ENCODE measurements around the gene ACTA1. TPM values are rescaled to one million over a fixed set of nuclear protein-coding genes. Genes with fewer than 3 reads are reported as not detected.

The ACTA1 gene
- total and polyA plus RNA-seq, 2 of the 8 experiments (the other 6 are each of a cell fraction or from before 2014, with no cell fraction given): 23.5 to 58.2 TPM

GRCh38 chr1:229456016-229456415 is 22.1 kb upstream of the ACTA1 start:
- WGBS, 2 experiments (ENCODE audit: extremely low coverage in 1 of 2, insufficient coverage in 1 of 2, insufficient read length in 1 of 2, insufficient replicate concordance in 2 of 2, low coverage in 1 of 2, low lambda C conversion rate in 2 of 2, missing lambda C conversion rate in 1 of 2): 86% methylated on average over 3 of the region's 3 CpGs; no CpG with 5 or more reads in 1 of the 2 experiments
- FAIRE-seq (no peak), DNase-seq (ENCODE audit: low read depth in 1 of 2, low spot score in 2 of 2) (no peak)
- Histone ChIP-seq H3K4me2 (ENCODE audit: insufficient read depth in 1 of 2, low read depth in 2 of 2, low read length in 2 of 2) (no peak overlapping the region), H2BK5ac (ENCODE audit: low read depth, low read length) (no peak overlapping the region), H4K8ac (ENCODE audit: extremely low read depth, insufficient read depth, low read length) (no peak overlapping the region), H3K4me1 (replicated peaks in 1 of 4; ENCODE audit: control insufficient read depth in 3 of 4, insufficient read depth in 4 of 4, low read length in 3 of 4) (no peaks in the 10 kb centered on the region), H3K79me2 (ENCODE audit: control insufficient read depth in 1 of 2, insufficient read depth in 2 of 2, low read length in 2 of 2) (no peaks in the 10 kb centered on the region), H4K91ac (replicated peaks; ENCODE audit: insufficient read length, low read length) (no peak overlapping the region), H3K36me3 (ENCODE audit: control insufficient read depth in 2 of 4, insufficient read depth in 4 of 4, low read length in 3 of 4) (peaks cover 12 to 56% (median 29%) of the 10 kb centered on the region in 4 experiments; a peak in 7 of 8 replicates), H3K23ac (ENCODE audit: insufficient read length) (no peak overlapping the region), H3K18ac (ENCODE audit: extremely low read depth, low read length) (no peak overlapping the region), H3K4ac (replicated peaks; ENCODE audit: insufficient read length, low read depth, low read length) (no peak overlapping the region), H3K79me1 (ENCODE audit: low read depth, low read length) (no peaks in the 10 kb centered on the region; the same call in 1 of the 2 replicates), H3K9me3 (ENCODE audit: insufficient read depth in 2 of 2, low read depth in 1 of 2, low read length in 1 of 2) (no peaks in the 10 kb centered on the region), H4K20me1 (replicated peaks in 1 of 2; ENCODE audit: control insufficient read depth in 1 of 2, insufficient read depth in 2 of 2, low read length in 2 of 2) (no peaks in the 10 kb centered on the region), H2BK12ac (ENCODE audit: low read depth, low read length) (no peak overlapping the region), H3K14ac (ENCODE audit: insufficient read length) (no peak overlapping the region), H4K5ac (ENCODE audit: insufficient read length, low read depth, low read length) (no peak overlapping the region), H3K56ac (replicated peaks; ENCODE audit: insufficient read length, low read depth, low read length) (no peak overlapping the region), H3K27me3 (replicated peaks in 1 of 4; ENCODE audit: control insufficient read depth in 3 of 4, extremely low read depth in 1 of 4, insufficient read depth in 3 of 4, low read length in 3 of 4) (no peaks in the 10 kb centered on the region), H3K9ac (replicated peaks in 1 of 4; ENCODE audit: extremely low read depth in 1 of 4, low read depth in 3 of 4, low read length in 3 of 4) (no peak overlapping the region), H2BK120ac (replicated peaks; ENCODE audit: low read depth, low read length) (no peak overlapping the region), H2BK15ac (ENCODE audit: low read length) (no peak overlapping the region), H2AFZ (ENCODE audit: low read length) (no peak overlapping the region), H2AK5ac (ENCODE audit: low read depth, low read length) (no peak overlapping the region), H3K27ac (ENCODE audit: low read depth, low read length) (no peak overlapping the region), H2BK20ac (ENCODE audit: low read length) (no peak overlapping the region), H3K4me3 (ENCODE audit: extremely low read depth in 1 of 4, insufficient read depth in 2 of 4, low read depth in 3 of 4, low read length in 4 of 4) (no peak overlapping the region), H3K23me2 (ENCODE audit: low read depth, low read length) (no peaks in the 10 kb centered on the region; the same call in 1 of the 2 replicates)
- CTCF ChIA-PET (ENCODE audit: partially characterized antibody): interaction anchor here (1.3 kb wide), 1 partner anchor 11 kb away, joined by 4 read pairs; no protein-coding TSS in a partner anchor
- TF ChIP-seq ZNF274 (IDR thresholded peaks at IDR 0.05; ENCODE audit: borderline replicate concordance, extremely low read depth, low read length) (no peak), POU5F1 (IDR thresholded peaks at IDR 0.05; ENCODE audit: low read depth, low read length) (no peak), EP300 (IDR thresholded peaks at IDR 0.05; ENCODE audit: borderline replicate concordance in 1 of 2, low read depth in 2 of 2, low read length in 2 of 2) (no peak), HDAC6 (IDR thresholded peaks at IDR 0.05; ENCODE audit: low read depth, low read length) (no peak), KDM1A (IDR thresholded peaks at IDR 0.05; ENCODE audit: borderline replicate concordance, low read length) (no peak), CEBPB (IDR thresholded peaks at IDR 0.05; ENCODE audit: low read depth, low read length) (no peak), ASH2L (IDR thresholded peaks at IDR 0.05; ENCODE audit: low read length) (no peak), EZH2 (IDR thresholded peaks at IDR 0.05; ENCODE audit: low read depth, low read length, severe bottlenecking) (no peak), E2F6 (IDR thresholded peaks at IDR 0.05) (no peak), CHD1 (IDR thresholded peaks at IDR 0.05; ENCODE audit: low read depth, low read length) (no peak), POLR2AphosphoS5 (IDR thresholded peaks at IDR 0.05; ENCODE audit: low read depth, low read length) (no peak), GABPA (IDR thresholded peaks at IDR 0.05; ENCODE audit: borderline replicate concordance, insufficient read depth, low read length) (no peak), CTBP2 (IDR thresholded peaks at IDR 0.05; ENCODE audit: borderline replicate concordance, insufficient read depth, insufficient read length, low read length) (no peak)
- POLR2A ChIA-PET (ENCODE audit: partially characterized antibody): no interaction called here

Data from H1 (cell line).